Psoas muscle (tissue), 8 donors: ENCODE data around the gene METTL26. TPM values are rescaled to one million over a fixed set of nuclear protein-coding genes. Genes with fewer than 3 reads are reported as not detected.
A peak's percentile ranks its signal among the peaks of the same experiment; 100 is the strongest.

Source experiments
- ATAC-seq, 4 donors: fragments of 200-7000 bp; cut with Tn5 transposase; one replicate each; pipeline ENCODE4 v1.9.1; 2020; ENCODE audit warnings: moderate library complexity in 3 of 4, mild to moderate bottlenecking in 2 of 4
- DNase-seq, 2 donors: peaks; one replicate each; pipeline ENCODE4 v3.0.0-alpha.2; 2020
- H3K27ac ChIP-seq: fragments of 200-600 bp; one replicate; pipeline ENCODE4 v1.8.0; 2022
- H3K27me3 ChIP-seq, 3 donors: fragments of 200-600 bp in 1 of 3; one replicate each; pipeline versions ENCODE4 v1.6.1 to v1.8.0; 2013 to 2022; ENCODE audit warnings: low read length in 2 of 3, mild to moderate bottlenecking in 2 of 3, moderate library complexity in 1 of 3; ENCODE audit not compliant: insufficient read depth in 3 of 3
- H3K36me3 ChIP-seq, 2 donors: fragments of 200-600 bp in 1 of 2; one replicate each; pipeline versions ENCODE4 v1.6.1 to v1.8.0; 2013 to 2022; ENCODE audit warnings: low read depth in 1 of 2, mild to moderate bottlenecking in 1 of 2, moderate library complexity in 1 of 2; ENCODE audit not compliant: insufficient read depth in 1 of 2
- H3K4me1 ChIP-seq: fragments of 200-600 bp; one replicate; pipeline ENCODE4 v1.8.0; 2022
- H3K4me3 ChIP-seq: fragments of 200-600 bp; one replicate; pipeline ENCODE4 v1.8.0; 2022; ENCODE audit warnings: mild to moderate bottlenecking
- H3K9me3 ChIP-seq: fragments of 200-600 bp; one replicate; pipeline ENCODE4 v1.8.0; 2022
- WGBS, 3 donors: extraction: QIAGEN DNeasy Blood & Tissue Kit; methylation state at CpG; one replicate each; pipeline versions ENCODE4 v1.1.6 to v1.1.7; 2013; 5-methylcytosine and 5-hydroxymethylcytosine counted together
- intact Hi-C, 2 donors: fragments of 100-400 bp; cut with DNase I; formaldehyde crosslinking; loops; one replicate each; pipeline versions ENCODE4 v1.11.0 to v1.14.2; 2022
- polyA plus RNA-seq, 3 donors: library from polyadenylated mRNA; stranded (reverse); fragments of 200-250 nt; gene quantifications; one replicate each; pipeline ENCODE4 v1.2.3, GENCODE V29; 2013
- total RNA-seq, 4 donors: library from RNA; stranded (reverse); fragmentation: NEBNext Ultra II Directional in 2 of 4; extraction: Animal tissue kit (Norgen Biotek cat#: 25700) in 2 of 4; gene quantifications; one replicate each; pipeline versions ENCODE4 v1.2.1 to v1.2.4, GENCODE V29; 2021 to 2023
- TF ChIP-seq, protein P1 (sequence below): fragments of 200-600 bp; IDR thresholded peaks from one replicate; pipeline ENCODE4 v1.8.0; 2022; ENCODE audit warnings: antibody characterized with exemption
- donor health status: healthy with polysubstance abuse.
- donor health status: DM: no; HTN: no; CAD: no; lungs with moderate emphysema.
- donor health status: Bipolar disorder and iron deficiency.
- donor health status: healthy.
- donor health status: DM: yes; HTN: yes; CAD: no.
- donor health status: DM: no; HTN: no; CAD: no.
- donor health status: DM: no; HTN: no; CAD: no.
- donor health status: DM: yes; HTN: yes; CAD: no.

METTL26 gene
- total and polyA plus RNA-seq, 7 donors = 42.4 to 97.8 (median 55.6) TPM

- intact Hi-C loops = no loop called here
- Histone ChIP-seq H3K36me3 (peaks cover 0 to 5% of the 10 kb centered on the region in 2 donors), H3K4me1 (peaks cover 52% of the 10 kb centered on the region), H3K4me3 (peak within 1 kb of the TSS; percentile 88), H3K9me3 (no peaks in the 10 kb centered on the region), H3K27ac (peak within 1 kb of the TSS; percentile 92), H3K27me3 (no peaks in the 10 kb centered on the region)
- WGBS, 3 donors = 1 to 2% (median 2%) methylated on average over 50 to 81 of the region's 81 CpGs
- TF ChIP-seq, protein P1, sequence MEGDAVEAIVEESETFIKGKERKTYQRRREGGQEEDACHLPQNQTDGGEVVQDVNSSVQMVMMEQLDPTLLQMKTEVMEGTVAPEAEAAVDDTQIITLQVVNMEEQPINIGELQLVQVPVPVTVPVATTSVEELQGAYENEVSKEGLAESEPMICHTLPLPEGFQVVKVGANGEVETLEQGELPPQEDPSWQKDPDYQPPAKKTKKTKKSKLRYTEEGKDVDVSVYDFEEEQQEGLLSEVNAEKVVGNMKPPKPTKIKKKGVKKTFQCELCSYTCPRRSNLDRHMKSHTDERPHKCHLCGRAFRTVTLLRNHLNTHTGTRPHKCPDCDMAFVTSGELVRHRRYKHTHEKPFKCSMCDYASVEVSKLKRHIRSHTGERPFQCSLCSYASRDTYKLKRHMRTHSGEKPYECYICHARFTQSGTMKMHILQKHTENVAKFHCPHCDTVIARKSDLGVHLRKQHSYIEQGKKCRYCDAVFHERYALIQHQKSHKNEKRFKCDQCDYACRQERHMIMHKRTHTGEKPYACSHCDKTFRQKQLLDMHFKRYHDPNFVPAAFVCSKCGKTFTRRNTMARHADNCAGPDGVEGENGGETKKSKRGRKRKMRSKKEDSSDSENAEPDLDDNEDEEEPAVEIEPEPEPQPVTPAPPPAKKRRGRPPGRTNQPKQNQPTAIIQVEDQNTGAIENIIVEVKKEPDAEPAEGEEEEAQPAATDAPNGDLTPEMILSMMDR = no peak
- ATAC-seq (peak; percentile 71 to 73 (median 72)), DNase-seq (peak; percentile 89 to 94)
These were observed 5.5 kb upstream of the METTL26 start, which contains the start of gene MCRIP2 for GRCh38 chr16:641326-642188. Gene MCRIP2, plus strand, starts transcription at chr16:641828. Its CDS starts 164 bp downstream, at chr16:641992.

DNA sequence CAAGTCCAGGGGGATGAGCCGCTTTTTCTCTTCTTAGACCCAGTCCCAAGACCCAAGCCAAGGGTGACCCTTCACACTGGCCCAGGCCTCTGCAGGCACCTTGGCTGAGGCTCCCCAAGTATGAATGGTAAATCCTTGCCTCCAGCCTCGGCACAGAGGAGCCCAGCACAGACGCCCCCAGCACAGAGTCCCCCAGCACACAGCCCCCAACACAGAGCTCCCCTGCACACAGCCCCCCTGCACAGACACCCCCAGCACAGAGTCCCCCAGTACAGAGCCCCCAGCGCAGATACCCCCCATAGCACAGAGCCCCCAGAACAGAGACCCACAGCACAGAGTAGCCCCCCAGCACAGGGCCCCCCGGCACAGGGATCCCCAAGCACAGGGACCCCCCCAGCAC is 4.5 kb upstream of the METTL26 start:
- intact Hi-C loops = no loop called here
- Histone ChIP-seq H3K4me3 (no peak overlapping the region), H3K9me3 (no peaks in the 10 kb centered on the region), H3K36me3 (peaks cover 0 to 5% of the 10 kb centered on the region in 2 donors), H3K27ac (peak overlapping the region; percentile 46), H3K4me1 (peaks cover 45% of the 10 kb centered on the region), H3K27me3 (no peaks in the 10 kb centered on the region)
- TF ChIP-seq, protein P1 = no peak
- no peak for DNase-seq
- ATAC-seq = no peak
- WGBS, 3 donors = 81 to 94% (median 88%) methylated on average over 5 of the region's 5 CpGs

DNA sequence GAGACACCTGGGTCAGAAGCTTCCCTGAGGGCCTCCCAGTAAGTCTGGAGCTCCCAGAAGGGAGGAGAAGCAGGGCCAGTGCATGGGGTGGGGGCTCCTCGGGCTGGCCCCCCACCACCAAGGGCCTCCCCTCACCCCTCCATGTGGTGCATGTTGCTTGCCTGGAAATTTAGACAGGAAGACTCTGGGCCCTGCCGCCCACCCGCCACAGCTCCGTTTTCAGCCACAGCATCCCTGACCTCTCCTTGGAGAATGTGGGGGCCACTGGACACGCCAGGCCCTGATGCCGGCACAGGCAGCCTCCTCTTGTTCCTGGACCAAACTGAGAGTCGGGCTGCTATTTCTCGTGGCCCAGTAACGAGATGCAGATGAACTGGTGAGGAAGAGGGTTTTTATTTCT is 2.7 kb upstream of the METTL26 start:
- Histone ChIP-seq H3K27me3 (no peaks in the 10 kb centered on the region), H3K36me3 (peaks cover 0 to 7% of the 10 kb centered on the region in 2 donors), H3K9me3 (no peaks in the 10 kb centered on the region), H3K4me3 (no peak overlapping the region), H3K4me1 (peaks cover 38% of the 10 kb centered on the region), H3K27ac (peak overlapping the region; percentile 27)
- DNase-seq = no peak
- intact Hi-C loops = loop anchor here in 1 of 2 donors (1.0 kb wide), 1 partner anchor 20 kb away; no protein-coding TSS in a partner anchor
- WGBS, 3 donors = 66 to 80% (median 71%) methylated on average over 7 to 9 of the region's 9 CpGs
- TF ChIP-seq, protein P1 = no peak
- ATAC-seq = no peak

- Histone ChIP-seq H3K27ac (peak overlapping the region; percentile 61), H3K36me3 (peaks cover 0 to 13% of the 10 kb centered on the region in 2 donors), H3K9me3 (no peaks in the 10 kb centered on the region), H3K27me3 (no peaks in the 10 kb centered on the region), H3K4me3 (peak overlapping the region; percentile 78), H3K4me1 (peaks cover 31% of the 10 kb centered on the region)
- 69 to 78% (median 78%) methylated on average over 15 of the region's 15 CpGs for WGBS, 3 donors
- TF ChIP-seq, protein P1 = no peak
- ATAC-seq = no peak
- intact Hi-C loops = no loop called here
- DNase-seq = no peak
These were observed 2.0 kb upstream of the METTL26 start for GRCh38 chr16:638034-638543.
